ENCODE measurements around the gene EDEM3.

DNA sequence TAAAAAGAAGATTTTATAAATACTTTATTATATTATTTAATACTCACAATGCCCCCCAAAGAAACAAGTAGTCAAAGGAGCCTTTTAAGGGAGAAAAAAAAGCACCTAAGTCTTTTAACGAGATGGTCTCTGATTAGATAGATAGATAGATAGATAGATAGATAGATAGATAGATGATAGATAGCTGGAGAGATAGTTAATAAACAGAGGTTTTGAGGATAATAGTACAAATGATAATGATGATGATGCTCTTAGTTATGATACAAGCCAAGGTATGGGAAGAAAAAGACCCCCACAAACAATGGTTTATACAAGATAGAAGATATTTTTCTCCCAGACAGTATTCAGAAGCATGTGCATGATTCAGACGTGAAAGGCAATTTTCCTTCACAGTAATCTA is 14.6 kb upstream of the EDEM3 start:
- TF ChIP-seq, protein P1, sequence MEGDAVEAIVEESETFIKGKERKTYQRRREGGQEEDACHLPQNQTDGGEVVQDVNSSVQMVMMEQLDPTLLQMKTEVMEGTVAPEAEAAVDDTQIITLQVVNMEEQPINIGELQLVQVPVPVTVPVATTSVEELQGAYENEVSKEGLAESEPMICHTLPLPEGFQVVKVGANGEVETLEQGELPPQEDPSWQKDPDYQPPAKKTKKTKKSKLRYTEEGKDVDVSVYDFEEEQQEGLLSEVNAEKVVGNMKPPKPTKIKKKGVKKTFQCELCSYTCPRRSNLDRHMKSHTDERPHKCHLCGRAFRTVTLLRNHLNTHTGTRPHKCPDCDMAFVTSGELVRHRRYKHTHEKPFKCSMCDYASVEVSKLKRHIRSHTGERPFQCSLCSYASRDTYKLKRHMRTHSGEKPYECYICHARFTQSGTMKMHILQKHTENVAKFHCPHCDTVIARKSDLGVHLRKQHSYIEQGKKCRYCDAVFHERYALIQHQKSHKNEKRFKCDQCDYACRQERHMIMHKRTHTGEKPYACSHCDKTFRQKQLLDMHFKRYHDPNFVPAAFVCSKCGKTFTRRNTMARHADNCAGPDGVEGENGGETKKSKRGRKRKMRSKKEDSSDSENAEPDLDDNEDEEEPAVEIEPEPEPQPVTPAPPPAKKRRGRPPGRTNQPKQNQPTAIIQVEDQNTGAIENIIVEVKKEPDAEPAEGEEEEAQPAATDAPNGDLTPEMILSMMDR (IDR thresholded peaks at IDR 0.05): no peak
- TF ChIP-seq, protein P2, sequence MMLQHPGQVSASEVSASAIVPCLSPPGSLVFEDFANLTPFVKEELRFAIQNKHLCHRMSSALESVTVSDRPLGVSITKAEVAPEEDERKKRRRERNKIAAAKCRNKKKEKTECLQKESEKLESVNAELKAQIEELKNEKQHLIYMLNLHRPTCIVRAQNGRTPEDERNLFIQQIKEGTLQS (CRISPR knock-in tag; conservative IDR thresholded peaks at IDR 0.05): no peak
- no peak for TF ChIP-seq TP53 (CRISPR knock-in tag; IDR thresholded peaks at IDR 0.05)
